GM19351 (cell line): ENCODE data around the gene FAM3B.

ENCODE experiments used
- ATAC-seq: cut with Tn5 transposase; IDR thresholded peaks from one replicate; pipeline ENCODE4 v1.9.1; 2021; ENCODE audit warnings: mild to moderate bottlenecking, moderate library complexity; ENCODE audit not compliant: unreplicated experiment

Gene FAM3B

GRCh38 chr21:41367945-41368734 is 51.5 kb downstream of the FAM3B start:
- ATAC-seq: peak; percentile 64

- ATAC-seq: no peak
Observed at GRCh38 chr21:41368735-41369104, 52.1 kb downstream of the FAM3B start.

- no peak for ATAC-seq
Observed at GRCh38 chr21:41369105-41369919, 52.7 kb downstream of the FAM3B start.

- no peak for ATAC-seq
Observed at GRCh38 chr21:41369920-41370839, 53.6 kb downstream of the FAM3B start.

- no peak for ATAC-seq
Observed at GRCh38 chr21:41370840-41371684, 54.5 kb downstream of the FAM3B start.

- no peak for ATAC-seq
Observed at GRCh38 chr21:41371685-41372030, 55.1 kb downstream of the FAM3B start.

- no peak for ATAC-seq
Observed at GRCh38 chr21:41373253-41373652, 56.7 kb downstream of the FAM3B start.

- ATAC-seq: no peak
Observed at GRCh38 chr21:41373763-41374162, 57.2 kb downstream of the FAM3B start.

GRCh38 chr21:41374177-41374712 is 57.6 kb downstream of the FAM3B start:
- no peak for ATAC-seq

- no peak for ATAC-seq
Observed at GRCh38 chr21:41374867-41375533, 58.4 kb downstream of the FAM3B start.

- ATAC-seq: no peak
Observed at GRCh38 chr21:41375875-41376274, 59.3 kb downstream of the FAM3B start.

GRCh38 chr21:41377715-41378114 is 61.1 kb downstream of the FAM3B start:
- ATAC-seq: no peak

- ATAC-seq: no peak
Observed at GRCh38 chr21:41378849-41379248, 62.2 kb downstream of the FAM3B start.

- no peak for ATAC-seq
Observed at GRCh38 chr21:41379901-41380300, 63.3 kb downstream of the FAM3B start.

- no peak for ATAC-seq
Observed at GRCh38 chr21:41381731-41382130, 65.1 kb downstream of the FAM3B start.

GRCh38 chr21:41387042-41387819 is 70.6 kb downstream of the FAM3B start:
- no peak for ATAC-seq

- ATAC-seq: no peak
Observed at GRCh38 chr21:41387824-41388223, 71.2 kb downstream of the FAM3B start.

GRCh38 chr21:41388259-41388658 is 71.7 kb downstream of the FAM3B start:
- ATAC-seq: no peak
